Measurements from ENCODE around the gene EDDM13. TPM values are rescaled to one million over a fixed set of nuclear protein-coding genes. Genes with fewer than 3 reads are reported as not detected.

The EDDM13 gene
- total RNA-seq, 6 experiments from 2014 or later: not detected

DNA sequence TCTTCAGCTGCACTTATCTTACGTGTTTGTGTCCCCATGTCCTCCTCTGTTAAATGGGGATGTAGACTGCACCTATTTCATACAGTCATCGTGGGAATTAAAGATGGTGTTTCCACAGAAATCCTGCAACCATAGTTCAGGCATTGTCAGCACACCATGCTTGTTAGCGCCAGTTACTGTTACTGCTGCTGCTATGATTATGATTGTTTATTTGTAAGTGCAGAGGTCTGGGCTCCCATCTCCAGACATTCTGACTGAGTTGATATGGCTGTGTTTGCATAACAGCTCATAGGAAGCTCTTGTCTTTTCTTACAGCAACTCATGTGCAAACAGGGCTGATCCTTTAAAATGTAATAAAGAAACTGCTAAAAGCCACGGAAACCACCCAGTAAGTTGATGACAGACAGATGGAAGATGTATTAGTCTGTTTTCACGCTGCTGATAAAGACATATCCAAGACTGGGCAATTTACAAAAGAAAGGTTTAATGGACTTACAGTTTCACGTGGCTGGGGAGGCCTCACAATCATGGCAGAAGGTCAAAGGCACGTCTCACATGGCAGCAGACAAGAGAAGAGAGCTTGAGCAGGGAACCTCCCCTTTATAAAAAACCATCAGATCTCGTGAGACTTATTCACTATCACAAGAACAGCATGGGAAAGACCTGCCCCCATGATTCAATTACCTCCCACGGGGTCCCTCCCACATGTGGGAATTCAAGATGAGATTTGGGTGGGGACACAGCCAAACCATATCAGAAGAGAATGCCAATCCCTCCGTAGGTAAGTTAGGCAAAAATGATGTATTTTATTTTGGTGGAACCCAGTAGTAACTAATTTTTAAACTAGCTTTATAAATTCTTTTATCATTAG lies 40.5 kb downstream of the EDDM13 start:
- no peak overlapping the region for H3K4me3 ChIP-seq
- intact Hi-C loops (cut with DNase I): no loop called here

DNA sequence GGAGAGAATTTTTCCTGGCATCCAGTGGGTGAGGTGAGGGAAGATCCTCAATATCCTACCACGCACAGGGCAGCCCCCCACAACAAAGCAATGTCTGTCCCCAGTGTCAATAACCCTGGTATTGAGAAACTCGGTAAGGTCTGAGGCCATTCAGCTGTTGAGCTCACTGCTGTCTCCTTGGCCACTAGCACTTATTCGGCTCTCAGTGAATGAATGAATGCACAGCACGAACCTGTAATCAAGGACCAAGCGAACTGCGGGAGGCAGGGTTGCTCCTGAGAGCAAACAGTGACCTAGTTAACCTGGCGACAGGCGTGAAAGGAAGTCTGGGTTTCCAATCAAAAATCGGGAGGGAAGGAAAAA lies 41.5 kb downstream of the EDDM13 start:
- Histone ChIP-seq H3K27me3 (no peaks in the 10 kb centered on the region), H3K4me3 (peak overlapping the region; percentile 67 to 93 (median 71)), H3K36me3 (no peaks in the 10 kb centered on the region), H3K27ac (peak overlapping the region; percentile 90 to 97 (median 91)), H3K4me1 (peaks cover 0 to 18% (median 7%) of the 10 kb centered on the region in 4 donors), H3K9me3 (no peaks in the 10 kb centered on the region)
- TF ChIP-seq POLR2A (IDR thresholded peaks at IDR 0.05): no peak
- TF ChIP-seq, protein P1, sequence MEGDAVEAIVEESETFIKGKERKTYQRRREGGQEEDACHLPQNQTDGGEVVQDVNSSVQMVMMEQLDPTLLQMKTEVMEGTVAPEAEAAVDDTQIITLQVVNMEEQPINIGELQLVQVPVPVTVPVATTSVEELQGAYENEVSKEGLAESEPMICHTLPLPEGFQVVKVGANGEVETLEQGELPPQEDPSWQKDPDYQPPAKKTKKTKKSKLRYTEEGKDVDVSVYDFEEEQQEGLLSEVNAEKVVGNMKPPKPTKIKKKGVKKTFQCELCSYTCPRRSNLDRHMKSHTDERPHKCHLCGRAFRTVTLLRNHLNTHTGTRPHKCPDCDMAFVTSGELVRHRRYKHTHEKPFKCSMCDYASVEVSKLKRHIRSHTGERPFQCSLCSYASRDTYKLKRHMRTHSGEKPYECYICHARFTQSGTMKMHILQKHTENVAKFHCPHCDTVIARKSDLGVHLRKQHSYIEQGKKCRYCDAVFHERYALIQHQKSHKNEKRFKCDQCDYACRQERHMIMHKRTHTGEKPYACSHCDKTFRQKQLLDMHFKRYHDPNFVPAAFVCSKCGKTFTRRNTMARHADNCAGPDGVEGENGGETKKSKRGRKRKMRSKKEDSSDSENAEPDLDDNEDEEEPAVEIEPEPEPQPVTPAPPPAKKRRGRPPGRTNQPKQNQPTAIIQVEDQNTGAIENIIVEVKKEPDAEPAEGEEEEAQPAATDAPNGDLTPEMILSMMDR (IDR thresholded peaks at IDR 0.05): no peak
- intact Hi-C loops (cut with DNase I): no loop called here
- ATAC-seq (peak; percentile 18 to 30 (median 24)), DNase-seq (peak in 1 of 3 donors; percentile 57)
- WGBS (ENCODE audit: insufficient coverage, low coverage, low lambda C conversion rate, missing lambda C conversion rate): 0% methylated on average over 9 of the region's 9 CpGs

More for the DNA sequence above, 40.5 kb downstream of the EDDM13 start:
- TF ChIP-seq, protein P1 (IDR thresholded peaks at IDR 0.05): no peak
- TF ChIP-seq POLR2A (IDR thresholded peaks at IDR 0.05): no peak
- Histone ChIP-seq H3K27me3 (no peaks in the 10 kb centered on the region), H3K36me3 (no peaks in the 10 kb centered on the region), H3K9me3 (no peaks in the 10 kb centered on the region), H3K4me1 (peaks cover 0 to 18% (median 7%) of the 10 kb centered on the region in 4 donors), H3K27ac (peak overlapping the region in 1 of 3 donors; percentile 91)
- ATAC-seq: no peak
- WGBS (ENCODE audit: insufficient coverage, low coverage, low lambda C conversion rate, missing lambda C conversion rate): 82% methylated on average over 8 of the region's 10 CpGs
- no peak for DNase-seq

DNA sequence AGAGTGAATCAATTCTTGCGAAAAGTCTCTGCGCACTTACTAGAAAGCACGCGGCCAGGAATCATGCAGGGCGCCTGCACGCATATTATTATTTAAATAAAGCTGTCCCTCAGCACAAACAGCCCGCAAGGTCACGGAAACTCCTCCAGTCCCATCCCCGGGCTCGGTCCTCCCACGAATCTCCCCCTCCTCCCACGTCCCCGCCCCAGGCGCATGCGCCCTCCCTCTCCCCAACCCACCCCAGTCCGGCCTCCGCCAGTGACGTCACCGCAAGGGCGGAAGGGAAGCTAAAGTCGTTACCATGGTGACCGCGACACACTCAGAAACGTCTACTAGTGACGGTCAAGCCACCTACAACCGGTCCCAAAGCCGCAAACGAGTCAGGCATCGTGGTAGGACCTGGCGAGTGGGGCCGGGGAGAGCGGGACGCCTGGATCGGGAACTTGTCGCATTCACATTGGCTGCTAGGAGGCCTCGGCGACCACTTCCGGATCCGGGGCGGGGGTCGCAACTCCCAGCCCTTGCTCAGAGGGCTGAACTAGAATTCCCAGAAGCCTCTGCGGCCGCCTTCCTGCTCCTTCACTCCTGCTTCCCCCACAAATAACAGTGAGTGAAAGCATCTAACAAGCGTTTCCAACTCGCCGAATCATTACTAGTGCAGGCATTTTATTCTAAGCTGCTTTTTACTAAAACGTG lies 42.0 kb downstream of the EDDM13 start, which contains the start of gene ZSCAN5A:
Gene ZSCAN5A, minus strand, starts transcription at position 459 of the 696 bp plus-strand sequence. CDS start 89,793 bp downstream, outside the sequence.
- WGBS (ENCODE audit: insufficient coverage, low coverage, low lambda C conversion rate, missing lambda C conversion rate): 0% methylated on average over 28 of the region's 47 CpGs
- H3K36me3 ChIP-seq: no peaks in the 10 kb centered on the region
- peak within 1 kb of the TSS; percentile 67 to 93 (median 71) for H3K4me3 ChIP-seq
- peaks cover 0 to 14% (median 6%) of the 10 kb centered on the region in 4 donors for H3K4me1 ChIP-seq
- H3K27me3 ChIP-seq: no peaks in the 10 kb centered on the region
- peak within 1 kb of the TSS; percentile 90 to 97 (median 91) for H3K27ac ChIP-seq
- DNase-seq (peak; percentile 98 to 100 (median 99)), ATAC-seq (peak; percentile 87 to 91 (median 88))
- H3K9me3 ChIP-seq: no peaks in the 10 kb centered on the region
- intact Hi-C loops (cut with DNase I): no loop called here
- TF ChIP-seq, protein P1 (IDR thresholded peaks at IDR 0.05): no peak
- TF ChIP-seq POLR2A (IDR thresholded peaks at IDR 0.05): peak; percentile 37

DNA sequence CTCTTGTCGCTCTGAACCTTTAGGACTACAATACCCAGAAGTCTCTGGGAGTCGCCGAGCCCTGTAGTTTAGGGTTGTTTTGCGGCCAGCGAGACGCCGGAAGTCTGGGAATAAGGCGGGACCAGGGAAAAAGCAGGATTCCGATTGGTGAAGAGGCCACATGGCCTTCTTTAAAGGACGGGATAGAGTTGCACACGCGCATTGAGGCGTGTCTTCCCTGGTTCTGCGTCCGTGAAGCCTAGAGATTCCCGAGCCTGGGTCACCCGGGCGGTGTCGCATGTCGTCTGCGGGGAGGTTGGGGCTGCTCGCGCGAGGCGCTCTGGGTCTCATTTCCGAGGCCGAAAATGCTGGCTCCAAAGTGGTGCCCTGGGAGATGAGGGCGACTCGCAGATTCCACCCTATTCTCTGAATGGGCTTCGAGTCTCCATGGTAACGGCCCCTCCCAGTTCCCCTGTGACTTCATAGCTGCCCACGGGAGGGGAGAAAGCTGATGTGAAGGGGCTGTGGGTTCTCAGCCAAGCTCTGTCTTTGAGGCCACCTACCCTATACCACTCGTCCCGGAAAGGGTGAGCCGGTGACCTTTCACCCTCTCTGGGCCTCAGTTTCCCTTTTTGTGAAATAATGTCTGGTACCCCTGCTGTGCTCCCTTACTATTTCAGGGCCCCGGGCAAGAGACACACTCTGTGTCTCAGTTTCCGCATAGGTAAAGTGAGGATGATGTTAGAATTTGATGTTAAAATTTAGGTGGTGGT lies 42.7 kb downstream of the EDDM13 start:
- Histone ChIP-seq H3K36me3 (no peaks in the 10 kb centered on the region), H3K4me3 (peak overlapping the region; percentile 67 to 93 (median 71)), H3K4me1 (peaks cover 0 to 14% (median 6%) of the 10 kb centered on the region in 4 donors), H3K27ac (peak overlapping the region; percentile 90 to 97 (median 91)), H3K27me3 (no peaks in the 10 kb centered on the region), H3K9me3 (no peaks in the 10 kb centered on the region)
- peak; percentile 87 to 93 (median 90) for ATAC-seq
- intact Hi-C loops (cut with DNase I): no loop called here
- WGBS (ENCODE audit: insufficient coverage, low coverage, low lambda C conversion rate, missing lambda C conversion rate): 3% methylated on average over 18 of the region's 37 CpGs
- peak; percentile 30 for TF ChIP-seq POLR2A (IDR thresholded peaks at IDR 0.05)
- TF ChIP-seq, protein P1 (IDR thresholded peaks at IDR 0.05): no peak
- peak; percentile 90 to 96 (median 94) for DNase-seq

Measured in right lobe of liver (tissue), 6 donors.